Measurements from ENCODE around the gene MEI1.

GRCh38 chr22:41659941-41660340, 39.4 kb upstream of the MEI1 start:
- TF ChIP-seq CTCF (IDR thresholded peaks at IDR 0.05; ENCODE audit: insufficient read depth, low read depth, low read length) (no peak), EZH2 (IDR thresholded peaks at IDR 0.05; ENCODE audit: insufficient read depth, low read length) (no peak)
